Measurements from ENCODE around the gene CDH23. TPM values are rescaled to one million over a fixed set of nuclear protein-coding genes. Genes with fewer than 3 reads are reported as not detected.

Gene CDH23
- total RNA-seq, 2 experiments from 2014 or later = 4.7 to 4.9 TPM

- no peaks in the 10 kb centered on the region for H3K36me3 Mint-ChIP-seq (ENCODE audit: low read depth)
- CTCF ChIA-PET = no interaction called here
- H3K4me3 Mint-ChIP-seq = no peak overlapping the region
- ATAC-seq (no peak), DNase-seq (no peak)
- no peaks in the 10 kb centered on the region for H3K27me3 Mint-ChIP-seq (ENCODE audit: low read depth)
- no peaks in the 10 kb centered on the region for H3K4me1 Mint-ChIP-seq (ENCODE audit: low read depth)
- H3K27ac Mint-ChIP-seq = no peak overlapping the region
- POLR2A ChIA-PET = no interaction called here
- no peaks in the 10 kb centered on the region for H3K9me3 Mint-ChIP-seq (ENCODE audit: insufficient read depth)
These were observed 148.3 kb downstream of the CDH23 start for GRCh38 chr10:71545001-71545400.

GRCh38 chr10:71546220-71546619, 149.5 kb downstream of the CDH23 start:
- Mint-ChIP-seq H3K4me1 (ENCODE audit: low read depth) (no peaks in the 10 kb centered on the region), H3K27me3 (ENCODE audit: low read depth) (no peaks in the 10 kb centered on the region), H3K36me3 (ENCODE audit: low read depth) (no peaks in the 10 kb centered on the region), H3K27ac (no peak overlapping the region), H3K4me3 (no peak overlapping the region), H3K9me3 (ENCODE audit: insufficient read depth) (no peaks in the 10 kb centered on the region)
- ChIA-PET CTCF (no interaction called here), POLR2A (no interaction called here)
- ATAC-seq (no peak), DNase-seq (no peak)

- Mint-ChIP-seq H3K27me3 (ENCODE audit: low read depth) (no peaks in the 10 kb centered on the region), H3K4me3 (no peak overlapping the region), H3K27ac (no peak overlapping the region), H3K36me3 (ENCODE audit: low read depth) (no peaks in the 10 kb centered on the region), H3K4me1 (ENCODE audit: low read depth) (no peaks in the 10 kb centered on the region), H3K9me3 (ENCODE audit: insufficient read depth) (no peaks in the 10 kb centered on the region)
- no peak for ATAC-seq
- DNase-seq = no peak
- CTCF ChIA-PET = no interaction called here
- POLR2A ChIA-PET = no interaction called here
These were observed 150.6 kb downstream of the CDH23 start for GRCh38 chr10:71547312-71547711.

GRCh38 chr10:71547876-71548846, 151.4 kb downstream of the CDH23 start:
- ATAC-seq (peak; percentile 72), DNase-seq (peak; percentile 50)
- CTCF ChIA-PET = interaction anchor here (0.7 to 3.6 kb wide), 9 partner anchors 9 to 289 kb away, joined by 3 to 15 read pairs (median 3); no protein-coding TSS in a partner anchor
- Mint-ChIP-seq H3K9me3 (ENCODE audit: insufficient read depth) (no peaks in the 10 kb centered on the region), H3K27me3 (ENCODE audit: low read depth) (no peaks in the 10 kb centered on the region), H3K4me3 (no peak overlapping the region), H3K36me3 (ENCODE audit: low read depth) (no peaks in the 10 kb centered on the region), H3K4me1 (ENCODE audit: low read depth) (no peaks in the 10 kb centered on the region), H3K27ac (no peak overlapping the region)
- POLR2A ChIA-PET = no interaction called here

GRCh38 chr10:71549766-71550533, 153.2 kb downstream of the CDH23 start:
- no peak for ATAC-seq
- no peaks in the 10 kb centered on the region for H3K4me1 Mint-ChIP-seq (ENCODE audit: low read depth)
- H3K27me3 Mint-ChIP-seq (ENCODE audit: low read depth) = no peaks in the 10 kb centered on the region
- DNase-seq = no peak
- CTCF ChIA-PET = interaction anchor here (1.3 to 3.6 kb wide), 4 partner anchors 11 to 158 kb away, joined by 3 to 15 read pairs (median 3); no protein-coding TSS in a partner anchor
- no peak overlapping the region for H3K27ac Mint-ChIP-seq
- H3K9me3 Mint-ChIP-seq (ENCODE audit: insufficient read depth) = no peaks in the 10 kb centered on the region
- H3K4me3 Mint-ChIP-seq = no peak overlapping the region
- POLR2A ChIA-PET = interaction anchor here (0.5 kb wide), 1 partner anchor 19 kb away, joined by 3 read pairs; no protein-coding TSS in a partner anchor
- H3K36me3 Mint-ChIP-seq (ENCODE audit: low read depth) = no peaks in the 10 kb centered on the region

- Mint-ChIP-seq H3K27me3 (ENCODE audit: low read depth) (no peaks in the 10 kb centered on the region), H3K9me3 (ENCODE audit: insufficient read depth) (no peaks in the 10 kb centered on the region), H3K36me3 (ENCODE audit: low read depth) (no peaks in the 10 kb centered on the region), H3K4me3 (no peak overlapping the region), H3K4me1 (ENCODE audit: low read depth) (no peaks in the 10 kb centered on the region), H3K27ac (no peak overlapping the region)
- ATAC-seq (no peak), DNase-seq (no peak)
- ChIA-PET CTCF (interaction anchor here (3.6 kb wide), 1 partner anchor 20 kb away, joined by 15 read pairs; no protein-coding TSS in a partner anchor), POLR2A (no interaction called here)
These were observed 153.9 kb downstream of the CDH23 start for GRCh38 chr10:71550628-71551027.

GRCh38 chr10:71551970-71552369, 155.2 kb downstream of the CDH23 start:
- POLR2A ChIA-PET = no interaction called here
- CTCF ChIA-PET = interaction anchor here (2.0 kb wide), 1 partner anchor 18 kb away, joined by 5 read pairs; no protein-coding TSS in a partner anchor
- no peaks in the 10 kb centered on the region for H3K9me3 Mint-ChIP-seq (ENCODE audit: insufficient read depth)

GRCh38 chr10:71553432-71553831, 156.7 kb downstream of the CDH23 start:
- Mint-ChIP-seq H3K9me3 (ENCODE audit: insufficient read depth) (no peaks in the 10 kb centered on the region), H3K36me3 (ENCODE audit: low read depth) (no peaks in the 10 kb centered on the region), H3K4me1 (ENCODE audit: low read depth) (no peaks in the 10 kb centered on the region), H3K4me3 (no peak overlapping the region), H3K27ac (no peak overlapping the region), H3K27me3 (ENCODE audit: low read depth) (peaks cover 16% of the 10 kb centered on the region)
- ChIA-PET POLR2A (no interaction called here), CTCF (interaction anchor here (2.0 kb wide), 1 partner anchor 17 kb away, joined by 5 read pairs; no protein-coding TSS in a partner anchor)
- DNase-seq (no peak), ATAC-seq (no peak)

More at GRCh38 chr10:71551970-71552369, 155.2 kb downstream of the CDH23 start:
- Mint-ChIP-seq H3K4me1 (ENCODE audit: low read depth) (no peaks in the 10 kb centered on the region), H3K36me3 (ENCODE audit: low read depth) (no peaks in the 10 kb centered on the region), H3K27me3 (ENCODE audit: low read depth) (peaks cover 8% of the 10 kb centered on the region), H3K4me3 (no peak overlapping the region), H3K27ac (no peak overlapping the region)
- no peak for DNase-seq
- no peak for ATAC-seq

- Mint-ChIP-seq H3K27ac (no peak overlapping the region), H3K36me3 (ENCODE audit: low read depth) (no peaks in the 10 kb centered on the region), H3K9me3 (ENCODE audit: insufficient read depth) (no peaks in the 10 kb centered on the region), H3K4me1 (ENCODE audit: low read depth) (no peaks in the 10 kb centered on the region), H3K4me3 (no peak overlapping the region), H3K27me3 (ENCODE audit: low read depth) (peaks cover 24% of the 10 kb centered on the region)
- POLR2A ChIA-PET = no interaction called here
- no peak for ATAC-seq
- CTCF ChIA-PET = no interaction called here
- DNase-seq = no peak
These were observed 158.0 kb downstream of the CDH23 start for GRCh38 chr10:71554671-71555070.

GRCh38 chr10:71555087-71555723, 158.5 kb downstream of the CDH23 start:
- ChIA-PET POLR2A (no interaction called here), CTCF (interaction anchor here (0.8 kb wide), 1 partner anchor 218 kb away, joined by 3 read pairs; the partner anchor contains the start of gene VSIR)
- no peak for DNase-seq
- no peak overlapping the region for H3K27ac Mint-ChIP-seq
- no peaks in the 10 kb centered on the region for H3K9me3 Mint-ChIP-seq (ENCODE audit: insufficient read depth)
- ATAC-seq = no peak
- no peaks in the 10 kb centered on the region for H3K36me3 Mint-ChIP-seq (ENCODE audit: low read depth)
- peaks cover 29% of the 10 kb centered on the region for H3K27me3 Mint-ChIP-seq (ENCODE audit: low read depth)
- no peaks in the 10 kb centered on the region for H3K4me1 Mint-ChIP-seq (ENCODE audit: low read depth)
- no peak overlapping the region for H3K4me3 Mint-ChIP-seq

- no peaks in the 10 kb centered on the region for H3K36me3 Mint-ChIP-seq (ENCODE audit: low read depth)
- no peak for DNase-seq
- peaks cover 30% of the 10 kb centered on the region for H3K27me3 Mint-ChIP-seq (ENCODE audit: low read depth)
- CTCF ChIA-PET = interaction anchor here (0.8 kb wide), 1 partner anchor 217 kb away, joined by 3 read pairs; the partner anchor contains the start of gene VSIR
- POLR2A ChIA-PET = no interaction called here
- no peak overlapping the region for H3K4me3 Mint-ChIP-seq
- no peaks in the 10 kb centered on the region for H3K4me1 Mint-ChIP-seq (ENCODE audit: low read depth)
- ATAC-seq = no peak
- no peak overlapping the region for H3K27ac Mint-ChIP-seq
- H3K9me3 Mint-ChIP-seq (ENCODE audit: insufficient read depth) = no peaks in the 10 kb centered on the region
These were observed 159.0 kb downstream of the CDH23 start for GRCh38 chr10:71555724-71556119.

Measured in activated CD8-positive, alpha-beta T cell treated with anti-CD3 and anti-CD28 coated beads, Interleukin-2, amount 10 ng/mL, durations not matched to agents 7 days and 5 days (primary cell).